Prostate gland (tissue), 2 donors: ENCODE data around the gene RAB3IL1.

ENCODE experiments used
- POLR2AphosphoS5 ChIP-seq: sonication (generic); formaldehyde crosslinking; IDR thresholded peaks from one replicate; pipeline ENCODE4 v1.6.1; 2017; ENCODE audit warnings: antibody characterized with exemption
- TF ChIP-seq, protein P1 (sequence below), 4 experiments: fragments of 200-600 bp in 2 of 4; fragments of 450-650 bp in 2 of 4; sonication (generic) in 2 of 4; IDR thresholded peaks; 1 replicate in 3 of 4; 2 replicates in 1 of 4; pipeline ENCODE4 v1.5.1; 2016 to 2019; ENCODE audit warnings: antibody characterized with exemption in 4 of 4, mild to moderate bottlenecking in 2 of 4, moderate library complexity in 2 of 4

DNA sequence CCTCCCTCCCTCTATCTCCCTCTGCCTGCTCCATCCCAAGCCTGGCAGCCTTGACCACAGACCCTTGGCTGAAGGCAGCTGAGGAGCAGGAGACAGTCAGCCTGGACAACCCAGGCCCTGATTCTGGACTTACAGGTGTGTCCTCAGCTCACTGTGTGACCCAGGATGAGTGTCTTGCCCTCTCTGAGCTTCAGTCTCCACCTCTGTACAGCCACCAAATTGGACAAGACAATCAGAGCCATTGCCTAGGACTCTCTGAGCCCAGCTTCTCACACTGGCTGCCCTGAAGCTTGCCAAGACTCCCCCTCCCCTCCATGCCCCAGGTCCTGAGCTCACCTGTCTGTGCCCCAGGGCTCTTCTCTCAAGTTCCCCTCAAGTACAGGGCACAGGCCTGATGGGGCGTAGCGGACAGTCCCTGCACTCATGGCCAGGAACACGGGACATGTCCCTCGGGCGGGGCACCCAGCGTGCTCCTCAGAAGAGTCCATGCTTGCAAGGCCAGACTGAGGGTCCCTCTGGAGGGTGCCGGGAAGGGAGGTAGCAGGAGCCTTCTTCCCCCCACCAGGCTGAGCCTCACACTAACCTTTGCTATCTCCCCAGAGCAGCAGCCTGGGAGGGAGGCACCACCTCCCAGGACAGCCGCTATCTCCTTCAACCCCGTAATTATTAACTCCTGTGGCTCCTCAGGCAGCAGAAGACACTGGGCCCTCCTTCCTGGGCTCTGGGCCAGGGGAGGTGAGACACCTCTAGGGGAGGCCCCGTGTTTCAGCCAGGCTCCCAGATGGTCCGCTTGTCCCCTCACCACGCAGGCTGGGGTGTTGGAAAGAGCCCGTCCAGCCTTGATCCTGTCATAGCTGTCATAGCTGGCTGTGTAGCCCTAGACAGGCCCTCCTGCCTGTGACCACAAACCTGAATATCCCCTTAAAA is 2.6 kb upstream of the RAB3IL1 start:
- TF ChIP-seq, protein P1, sequence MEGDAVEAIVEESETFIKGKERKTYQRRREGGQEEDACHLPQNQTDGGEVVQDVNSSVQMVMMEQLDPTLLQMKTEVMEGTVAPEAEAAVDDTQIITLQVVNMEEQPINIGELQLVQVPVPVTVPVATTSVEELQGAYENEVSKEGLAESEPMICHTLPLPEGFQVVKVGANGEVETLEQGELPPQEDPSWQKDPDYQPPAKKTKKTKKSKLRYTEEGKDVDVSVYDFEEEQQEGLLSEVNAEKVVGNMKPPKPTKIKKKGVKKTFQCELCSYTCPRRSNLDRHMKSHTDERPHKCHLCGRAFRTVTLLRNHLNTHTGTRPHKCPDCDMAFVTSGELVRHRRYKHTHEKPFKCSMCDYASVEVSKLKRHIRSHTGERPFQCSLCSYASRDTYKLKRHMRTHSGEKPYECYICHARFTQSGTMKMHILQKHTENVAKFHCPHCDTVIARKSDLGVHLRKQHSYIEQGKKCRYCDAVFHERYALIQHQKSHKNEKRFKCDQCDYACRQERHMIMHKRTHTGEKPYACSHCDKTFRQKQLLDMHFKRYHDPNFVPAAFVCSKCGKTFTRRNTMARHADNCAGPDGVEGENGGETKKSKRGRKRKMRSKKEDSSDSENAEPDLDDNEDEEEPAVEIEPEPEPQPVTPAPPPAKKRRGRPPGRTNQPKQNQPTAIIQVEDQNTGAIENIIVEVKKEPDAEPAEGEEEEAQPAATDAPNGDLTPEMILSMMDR (IDR thresholded peaks at IDR 0.05) = no peak
- no peak for TF ChIP-seq POLR2AphosphoS5
